ENCODE data around the gene TEKTIP1. TPM values are rescaled to one million over a fixed set of nuclear protein-coding genes. Genes with fewer than 3 reads are reported as not detected.
A peak's percentile ranks its signal among the peaks of the same experiment; 100 is the strongest.

TEKTIP1 gene
- total RNA-seq, 1 experiment from 2014 or later, result 1.3 TPM

DNA sequence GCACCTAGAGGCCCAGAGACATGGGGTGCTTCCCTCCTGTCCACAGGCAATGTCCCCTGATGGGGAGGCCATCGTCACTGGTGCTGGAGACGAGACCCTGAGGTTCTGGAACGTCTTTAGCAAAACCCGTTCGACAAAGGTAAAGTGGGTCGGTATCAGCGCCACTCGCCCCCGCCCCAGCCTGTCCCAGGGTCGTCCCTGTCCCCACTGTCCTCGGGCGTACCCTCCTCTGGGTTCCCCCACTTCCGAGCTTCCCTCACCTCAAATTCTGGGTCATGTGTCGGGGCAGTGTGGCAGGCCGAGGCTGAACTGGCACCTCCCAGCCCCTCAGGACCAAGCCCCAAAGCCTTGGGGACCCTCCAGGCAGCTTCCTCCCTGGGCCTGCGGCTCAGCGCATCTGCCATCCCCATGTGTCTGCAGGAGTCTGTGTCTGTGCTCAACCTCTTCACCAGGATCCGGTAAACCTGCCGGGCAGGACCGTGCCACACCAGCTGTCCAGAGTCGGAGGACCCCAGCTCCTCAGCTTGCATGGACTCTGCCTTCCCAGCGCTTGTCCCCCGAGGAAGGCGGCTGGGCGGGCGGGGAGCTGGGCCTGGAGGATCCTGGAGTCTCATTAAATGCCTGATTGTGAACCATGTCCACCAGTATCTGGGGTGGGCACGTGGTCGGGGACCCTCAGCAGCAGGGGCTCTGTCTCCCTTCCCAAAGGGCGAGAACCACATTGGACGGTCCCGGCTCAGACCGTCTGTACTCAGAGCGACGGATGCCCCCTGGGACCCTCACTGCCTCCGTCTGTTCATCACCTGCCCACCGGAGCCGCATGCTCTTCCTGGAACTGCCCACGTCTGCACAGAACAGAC, 4.4 kb upstream of the TEKTIP1 start:
- Histone ChIP-seq H3K27me3 (ENCODE audit: insufficient read depth, low read length) (no peaks in the 10 kb centered on the region), H2AK5ac (ENCODE audit: insufficient read length, low read length) (no peak overlapping the region), H2AFZ (ENCODE audit: low read length) (no peak overlapping the region), H3T11ph (ENCODE audit: low read length) (no peak overlapping the region), H2BK12ac (ENCODE audit: insufficient read length, low read depth, low read length) (no peak overlapping the region), H4K5ac (ENCODE audit: insufficient read length, low read depth, low read length) (no peak overlapping the region), H3K23me2 (ENCODE audit: insufficient read length, low read depth, low read length, poor library complexity, severe bottlenecking) (no peaks in the 10 kb centered on the region), H3K79me2 (ENCODE audit: insufficient read depth, low read length) (no peaks in the 10 kb centered on the region), H2BK120ac (ENCODE audit: low read depth, low read length, poor library complexity, severe bottlenecking) (no peak overlapping the region), H2BK5ac (ENCODE audit: insufficient read length, low read length) (no peak overlapping the region), H3K4me2 (ENCODE audit: insufficient read depth, insufficient read length, low read length) (no peak overlapping the region), H4K8ac (replicated peaks; ENCODE audit: insufficient read length, low read depth, low read length) (no peak overlapping the region), H3K79me1 (ENCODE audit: insufficient read depth, low read depth, low read length, poor library complexity, severe bottlenecking) (no peaks in the 10 kb centered on the region), H4K91ac (ENCODE audit: insufficient read length, low read depth, low read length) (no peak overlapping the region), H3K4ac (ENCODE audit: low read depth, low read length) (no peak overlapping the region), H3K9ac (ENCODE audit: extremely low read depth, insufficient read length, low read length) (no peak overlapping the region), H2BK20ac (ENCODE audit: low read depth, low read length, poor library complexity, severe bottlenecking) (no peak overlapping the region), H3K14ac (ENCODE audit: insufficient read depth, low read length) (no peak overlapping the region), H3K23ac (ENCODE audit: insufficient read length, low read depth, low read length) (no peak overlapping the region), H3K4me1 (ENCODE audit: insufficient read depth, low read length) (no peaks in the 10 kb centered on the region), H2BK15ac (ENCODE audit: low read depth, low read length) (no peak overlapping the region), H3K18ac (ENCODE audit: insufficient read length, low read depth, low read length) (no peak overlapping the region), H3K27ac (ENCODE audit: insufficient read length, low read depth, low read length) (no peak overlapping the region), H3K56ac (ENCODE audit: insufficient read length, low read depth, low read length) (no peak overlapping the region), H3K9me3 (ENCODE audit: control insufficient read depth, low read depth, low read length) (no peaks in the 10 kb centered on the region), H4K20me1 (ENCODE audit: control insufficient read depth, insufficient read depth, insufficient read length) (no peaks in the 10 kb centered on the region)
- DNase-seq, result no peak
- peaks cover 6 to 14% of the 10 kb centered on the region in 2 experiments; a peak in 3 of 4 replicates for H3K4me1 Mint-ChIP-seq
- peak overlapping the region in 1 of 3 experiments; percentile 20; a peak in 3 of 7 replicates for H3K27ac Mint-ChIP-seq
- WGBS (ENCODE audit: extremely low coverage, insufficient read length, low lambda C conversion rate), result no CpG with 5 or more reads among the region's 38 CpGs
- no peak overlapping the region; a peak in 1 of 5 replicates for H3K4me3 Mint-ChIP-seq
- H3K9me3 Mint-ChIP-seq, result no peaks in the 10 kb centered on the region
- H3K27me3 Mint-ChIP-seq (ENCODE audit: low read depth), result no peaks in the 10 kb centered on the region; the same call in 1 of the 2 replicates
- H3K36me3 Mint-ChIP-seq (ENCODE audit: insufficient read depth in 1 of 3, low read depth in 3 of 3), result peaks cover 17 to 54% (median 53%) of the 10 kb centered on the region in 3 experiments; a peak in 6 of 7 replicates
- TF ChIP-seq, protein P1, sequence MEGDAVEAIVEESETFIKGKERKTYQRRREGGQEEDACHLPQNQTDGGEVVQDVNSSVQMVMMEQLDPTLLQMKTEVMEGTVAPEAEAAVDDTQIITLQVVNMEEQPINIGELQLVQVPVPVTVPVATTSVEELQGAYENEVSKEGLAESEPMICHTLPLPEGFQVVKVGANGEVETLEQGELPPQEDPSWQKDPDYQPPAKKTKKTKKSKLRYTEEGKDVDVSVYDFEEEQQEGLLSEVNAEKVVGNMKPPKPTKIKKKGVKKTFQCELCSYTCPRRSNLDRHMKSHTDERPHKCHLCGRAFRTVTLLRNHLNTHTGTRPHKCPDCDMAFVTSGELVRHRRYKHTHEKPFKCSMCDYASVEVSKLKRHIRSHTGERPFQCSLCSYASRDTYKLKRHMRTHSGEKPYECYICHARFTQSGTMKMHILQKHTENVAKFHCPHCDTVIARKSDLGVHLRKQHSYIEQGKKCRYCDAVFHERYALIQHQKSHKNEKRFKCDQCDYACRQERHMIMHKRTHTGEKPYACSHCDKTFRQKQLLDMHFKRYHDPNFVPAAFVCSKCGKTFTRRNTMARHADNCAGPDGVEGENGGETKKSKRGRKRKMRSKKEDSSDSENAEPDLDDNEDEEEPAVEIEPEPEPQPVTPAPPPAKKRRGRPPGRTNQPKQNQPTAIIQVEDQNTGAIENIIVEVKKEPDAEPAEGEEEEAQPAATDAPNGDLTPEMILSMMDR (conservative IDR thresholded peaks at IDR 0.05), result no peak
